Measurements from ENCODE around the gene GLG1. TPM values are rescaled to one million over a fixed set of nuclear protein-coding genes. Genes with fewer than 3 reads are reported as not detected.

GLG1 gene
- total RNA-seq, 1 experiment from 2014 or later = 237 TPM

GRCh38 chr16:74465851-74466685 is 140.8 kb downstream of the GLG1 start:
- no peaks in the 10 kb centered on the region for H3K9me3 ChIP-seq (ENCODE audit: control insufficient read depth in 1 of 2, insufficient read depth in 1 of 2, low read depth in 1 of 2, low read length in 2 of 2)
- no peaks in the 10 kb centered on the region for H3K4me1 ChIP-seq (ENCODE audit: control insufficient read depth in 1 of 2, insufficient read depth in 2 of 2, low read length in 2 of 2)
- H3K4me2 ChIP-seq (ENCODE audit: low read length) = no peak overlapping the region
- H4K20me1 ChIP-seq (ENCODE audit: insufficient read depth) = no peaks in the 10 kb centered on the region
- BruUV-seq (replicated peaks) = no TSS peak
- H3K4me3 ChIP-seq (replicated peaks in 1 of 2; ENCODE audit: low read depth in 1 of 2, low read length in 2 of 2) = no peak overlapping the region
- ChIA-PET RAD21 (ENCODE audit: low non-redundant PET in 1 of 2, low total read pairs in 2 of 2, uncharacterized antibody in 2 of 2, unreplicated experiment in 2 of 2) (no interaction called here), POLR2A (no interaction called here), CTCF (no interaction called here)
- TF ChIP-seq YY1 (IDR thresholded peaks at IDR 0.05; ENCODE audit: extremely low read depth, insufficient replicate concordance, low read depth, low read length) (no peak), SRF (IDR thresholded peaks at IDR 0.05; ENCODE audit: low read depth) (no peak), ATF3 (IDR thresholded peaks at IDR 0.05) (no peak), JUND (IDR thresholded peaks at IDR 0.05) (no peak), MAX (IDR thresholded peaks at IDR 0.05) (no peak), EGR1 (IDR thresholded peaks at IDR 0.05; ENCODE audit: low read depth) (no peak), SP1 (IDR thresholded peaks at IDR 0.05; ENCODE audit: low read depth) (no peak)
- H3K79me2 ChIP-seq (ENCODE audit: insufficient read depth, low read length) = no peaks in the 10 kb centered on the region
- intact Hi-C loops (cut with micrococcal nuclease) = no loop called here
- ATAC-seq (no peak), DNase-seq (ENCODE audit: low read depth, low spot score) (no peak)
- H2AFZ ChIP-seq (ENCODE audit: low read depth, low read length, poor library complexity, severe bottlenecking) = no peak overlapping the region
- no peaks in the 10 kb centered on the region for H3K27me3 ChIP-seq (ENCODE audit: insufficient read depth, low read length)
- no peaks in the 10 kb centered on the region for H3K9me2 ChIP-seq (ENCODE audit: insufficient read depth)
- H3K36me3 ChIP-seq (ENCODE audit: control insufficient read depth in 1 of 2, insufficient read depth in 2 of 2, low read length in 2 of 2) = peaks cover 65 to 69% of the 10 kb centered on the region in 2 experiments
- H3K27ac ChIP-seq (ENCODE audit: low read depth, low read length) = no peak overlapping the region
- no peak overlapping the region for H3K9ac ChIP-seq (ENCODE audit: low read length)

DNA sequence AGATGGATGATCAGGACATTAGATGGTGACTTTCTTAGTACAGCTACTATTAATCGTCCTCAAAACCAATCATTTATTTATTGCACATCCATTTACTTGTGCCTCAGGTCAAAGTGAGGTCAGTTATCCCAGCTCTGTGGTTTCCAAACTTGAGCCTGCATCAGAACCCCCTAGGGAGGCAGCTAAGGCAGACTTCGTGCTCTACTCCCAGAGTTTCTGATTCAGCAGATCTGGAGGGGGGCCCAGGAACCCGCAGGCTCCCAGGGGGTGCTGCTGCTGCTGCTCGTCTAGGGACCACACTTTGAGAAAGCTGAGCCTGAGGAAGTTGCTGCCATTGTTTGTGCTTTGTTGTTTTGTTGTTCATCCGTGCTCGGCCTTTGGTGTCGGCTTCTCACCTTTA is 141.6 kb downstream of the GLG1 start:
- no peak overlapping the region for H3K27ac ChIP-seq (ENCODE audit: low read depth, low read length)
- peaks cover 64 to 69% of the 10 kb centered on the region in 2 experiments for H3K36me3 ChIP-seq (ENCODE audit: control insufficient read depth in 1 of 2, insufficient read depth in 2 of 2, low read length in 2 of 2)
- H3K4me2 ChIP-seq (ENCODE audit: low read length) = no peak overlapping the region
- CTCF ChIA-PET = no interaction called here
- intact Hi-C loops (cut with micrococcal nuclease) = no loop called here
- H4K20me1 ChIP-seq (ENCODE audit: insufficient read depth) = no peaks in the 10 kb centered on the region
- POLR2A ChIA-PET = no interaction called here
- no peak for DNase-seq (ENCODE audit: low read depth, low spot score)
- no peaks in the 10 kb centered on the region for H3K9me2 ChIP-seq (ENCODE audit: insufficient read depth)
- BruUV-seq (replicated peaks) = no TSS peak
- ATAC-seq = no peak
- no peaks in the 10 kb centered on the region for H3K27me3 ChIP-seq (ENCODE audit: insufficient read depth, low read length)
- H3K79me2 ChIP-seq (ENCODE audit: insufficient read depth, low read length) = no peaks in the 10 kb centered on the region
- H3K4me1 ChIP-seq (ENCODE audit: control insufficient read depth in 1 of 2, insufficient read depth in 2 of 2, low read length in 2 of 2) = no peaks in the 10 kb centered on the region
- TF ChIP-seq, protein P1, sequence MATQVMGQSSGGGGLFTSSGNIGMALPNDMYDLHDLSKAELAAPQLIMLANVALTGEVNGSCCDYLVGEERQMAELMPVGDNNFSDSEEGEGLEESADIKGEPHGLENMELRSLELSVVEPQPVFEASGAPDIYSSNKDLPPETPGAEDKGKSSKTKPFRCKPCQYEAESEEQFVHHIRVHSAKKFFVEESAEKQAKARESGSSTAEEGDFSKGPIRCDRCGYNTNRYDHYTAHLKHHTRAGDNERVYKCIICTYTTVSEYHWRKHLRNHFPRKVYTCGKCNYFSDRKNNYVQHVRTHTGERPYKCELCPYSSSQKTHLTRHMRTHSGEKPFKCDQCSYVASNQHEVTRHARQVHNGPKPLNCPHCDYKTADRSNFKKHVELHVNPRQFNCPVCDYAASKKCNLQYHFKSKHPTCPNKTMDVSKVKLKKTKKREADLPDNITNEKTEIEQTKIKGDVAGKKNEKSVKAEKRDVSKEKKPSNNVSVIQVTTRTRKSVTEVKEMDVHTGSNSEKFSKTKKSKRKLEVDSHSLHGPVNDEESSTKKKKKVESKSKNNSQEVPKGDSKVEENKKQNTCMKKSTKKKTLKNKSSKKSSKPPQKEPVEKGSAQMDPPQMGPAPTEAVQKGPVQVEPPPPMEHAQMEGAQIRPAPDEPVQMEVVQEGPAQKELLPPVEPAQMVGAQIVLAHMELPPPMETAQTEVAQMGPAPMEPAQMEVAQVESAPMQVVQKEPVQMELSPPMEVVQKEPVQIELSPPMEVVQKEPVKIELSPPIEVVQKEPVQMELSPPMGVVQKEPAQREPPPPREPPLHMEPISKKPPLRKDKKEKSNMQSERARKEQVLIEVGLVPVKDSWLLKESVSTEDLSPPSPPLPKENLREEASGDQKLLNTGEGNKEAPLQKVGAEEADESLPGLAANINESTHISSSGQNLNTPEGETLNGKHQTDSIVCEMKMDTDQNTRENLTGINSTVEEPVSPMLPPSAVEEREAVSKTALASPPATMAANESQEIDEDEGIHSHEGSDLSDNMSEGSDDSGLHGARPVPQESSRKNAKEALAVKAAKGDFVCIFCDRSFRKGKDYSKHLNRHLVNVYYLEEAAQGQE (IDR thresholded peaks at IDR 0.05; ENCODE audit: low read depth) = no peak
- TF ChIP-seq CBX3 (IDR thresholded peaks at IDR 0.05; ENCODE audit: low read depth) (no peak), CTCF (IDR thresholded peaks at IDR 0.05 in 2 of 3, conservative IDR thresholded peaks at IDR 0.05 in 1 of 3; ENCODE audit: borderline replicate concordance in 1 of 3, insufficient read depth in 1 of 3, low read depth in 2 of 3, low read length in 2 of 3) (no peak), POLR2A (IDR thresholded peaks at IDR 0.05; ENCODE audit: borderline replicate concordance, extremely low read depth, insufficient read depth, insufficient read length) (no peak)
- no peak overlapping the region for H3K4me3 ChIP-seq (replicated peaks in 1 of 2; ENCODE audit: low read depth in 1 of 2, low read length in 2 of 2)
- no peak overlapping the region for H3K9ac ChIP-seq (ENCODE audit: low read length)
- H2AFZ ChIP-seq (ENCODE audit: low read depth, low read length, poor library complexity, severe bottlenecking) = no peak overlapping the region
- RAD21 ChIA-PET (ENCODE audit: low non-redundant PET in 1 of 2, low total read pairs in 2 of 2, uncharacterized antibody in 2 of 2, unreplicated experiment in 2 of 2) = no interaction called here
- no peaks in the 10 kb centered on the region for H3K9me3 ChIP-seq (ENCODE audit: control insufficient read depth in 1 of 2, insufficient read depth in 1 of 2, low read depth in 1 of 2, low read length in 2 of 2)
